ENCODE data around the gene SFSWAP.

The SFSWAP gene

GRCh38 chr12:131784909-131785762, 74.2 kb downstream of the SFSWAP start:
- no peaks in the 10 kb centered on the region for H3K27me3 ChIP-seq (replicated peaks; ENCODE audit: control insufficient read depth, insufficient read depth, low read length)
- H3K36me3 ChIP-seq (ENCODE audit: control insufficient read depth, insufficient read depth, low read length), result peaks cover 26% of the 10 kb centered on the region
- H3K4me3 ChIP-seq (replicated peaks; ENCODE audit: low read depth, low read length), result no peak overlapping the region
- no peak for TF ChIP-seq CTCF (IDR thresholded peaks at IDR 0.05; ENCODE audit: insufficient read depth, low read length, poor library complexity, severe bottlenecking)
- no peak for DNase-seq (ENCODE audit: extremely low read depth, insufficient read length)

- no peak for TF ChIP-seq CTCF (IDR thresholded peaks at IDR 0.05; ENCODE audit: insufficient read depth, low read length, poor library complexity, severe bottlenecking)
- no peaks in the 10 kb centered on the region for H3K27me3 ChIP-seq (replicated peaks; ENCODE audit: control insufficient read depth, insufficient read depth, low read length)
- no peak for DNase-seq (ENCODE audit: extremely low read depth, insufficient read length)
- no peak overlapping the region for H3K4me3 ChIP-seq (replicated peaks; ENCODE audit: low read depth, low read length)
- peaks cover 26% of the 10 kb centered on the region for H3K36me3 ChIP-seq (ENCODE audit: control insufficient read depth, insufficient read depth, low read length)
Observed at GRCh38 chr12:131785763-131786330, 75.0 kb downstream of the SFSWAP start.

- no peak for DNase-seq (ENCODE audit: extremely low read depth, insufficient read length)
- H3K4me3 ChIP-seq (replicated peaks; ENCODE audit: low read depth, low read length), result no peak overlapping the region
- no peak for TF ChIP-seq CTCF (IDR thresholded peaks at IDR 0.05; ENCODE audit: insufficient read depth, low read length, poor library complexity, severe bottlenecking)
- peaks cover 26% of the 10 kb centered on the region for H3K36me3 ChIP-seq (ENCODE audit: control insufficient read depth, insufficient read depth, low read length)
- H3K27me3 ChIP-seq (replicated peaks; ENCODE audit: control insufficient read depth, insufficient read depth, low read length), result no peaks in the 10 kb centered on the region
Observed at GRCh38 chr12:131786331-131786730, 75.4 kb downstream of the SFSWAP start.

GRCh38 chr12:131787143-131787660, 76.3 kb downstream of the SFSWAP start:
- Histone ChIP-seq H3K36me3 (ENCODE audit: control insufficient read depth, insufficient read depth, low read length) (peaks cover 28% of the 10 kb centered on the region), H3K27me3 (replicated peaks; ENCODE audit: control insufficient read depth, insufficient read depth, low read length) (no peaks in the 10 kb centered on the region), H3K4me3 (replicated peaks; ENCODE audit: low read depth, low read length) (no peak overlapping the region)
- no peak for DNase-seq (ENCODE audit: extremely low read depth, insufficient read length)
- TF ChIP-seq CTCF (IDR thresholded peaks at IDR 0.05; ENCODE audit: insufficient read depth, low read length, poor library complexity, severe bottlenecking), result no peak

GRCh38 chr12:131788070-131788469, 77.2 kb downstream of the SFSWAP start:
- no peak overlapping the region for H3K4me3 ChIP-seq (replicated peaks; ENCODE audit: low read depth, low read length)
- H3K27me3 ChIP-seq (replicated peaks; ENCODE audit: control insufficient read depth, insufficient read depth, low read length), result no peaks in the 10 kb centered on the region
- DNase-seq (ENCODE audit: extremely low read depth, insufficient read length), result no peak
- no peak for TF ChIP-seq CTCF (IDR thresholded peaks at IDR 0.05; ENCODE audit: insufficient read depth, low read length, poor library complexity, severe bottlenecking)
- peaks cover 30% of the 10 kb centered on the region for H3K36me3 ChIP-seq (ENCODE audit: control insufficient read depth, insufficient read depth, low read length)

Data from GM06990 (cell line).